ENCODE data around the gene ABTB2.

- no peak for TF ChIP-seq RAD21 (conservative IDR thresholded peaks at IDR 0.05 in 1 of 2, IDR thresholded peaks at IDR 0.05 in 1 of 2)
- TF ChIP-seq PHF8 (IDR thresholded peaks at IDR 0.05; ENCODE audit: borderline replicate concordance, low read depth): no peak
- TF ChIP-seq KDM5A (IDR thresholded peaks at IDR 0.05): no peak
- no peak for TF ChIP-seq CTCF (IDR thresholded peaks at IDR 0.05)
- TF ChIP-seq BHLHE40 (IDR thresholded peaks at IDR 0.05; ENCODE audit: low read depth, low read length): no peak
- TF ChIP-seq POLR2A (IDR thresholded peaks at IDR 0.05; ENCODE audit: low read length): no peak
Measured at GRCh38 chr11:34351051-34351450, 6.8 kb downstream of the ABTB2 start.

Data from A549 (cell line).